GM19438 (cell line): ENCODE data around the gene GGNBP2.

Experiments used
- ATAC-seq: cut with Tn5 transposase; IDR thresholded peaks from one replicate; pipeline ENCODE4 v1.9.1; 2021; ENCODE audit warnings: low read depth; ENCODE audit not compliant: unreplicated experiment

Gene GGNBP2

DNA sequence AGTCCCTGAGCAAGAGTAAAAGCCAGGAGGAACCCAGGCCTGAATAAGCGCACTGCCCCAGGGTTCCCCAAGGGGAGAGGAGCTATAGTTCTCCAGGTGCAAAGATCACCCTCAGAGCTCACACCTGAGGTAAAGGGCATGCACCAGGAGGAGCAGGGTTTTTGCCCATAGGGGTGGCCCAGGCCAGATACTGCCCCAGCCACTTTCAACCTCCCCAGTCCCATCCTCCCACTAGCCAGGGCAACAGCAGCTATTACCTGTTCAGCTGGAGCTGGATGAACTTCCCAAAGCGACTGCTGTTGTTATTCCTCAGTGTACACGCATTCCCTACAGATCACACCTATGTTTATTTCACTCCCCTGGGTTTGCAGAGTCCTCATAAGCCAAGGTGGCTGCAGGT, 29.9 kb upstream of the GGNBP2 start:
- no peak for ATAC-seq

DNA sequence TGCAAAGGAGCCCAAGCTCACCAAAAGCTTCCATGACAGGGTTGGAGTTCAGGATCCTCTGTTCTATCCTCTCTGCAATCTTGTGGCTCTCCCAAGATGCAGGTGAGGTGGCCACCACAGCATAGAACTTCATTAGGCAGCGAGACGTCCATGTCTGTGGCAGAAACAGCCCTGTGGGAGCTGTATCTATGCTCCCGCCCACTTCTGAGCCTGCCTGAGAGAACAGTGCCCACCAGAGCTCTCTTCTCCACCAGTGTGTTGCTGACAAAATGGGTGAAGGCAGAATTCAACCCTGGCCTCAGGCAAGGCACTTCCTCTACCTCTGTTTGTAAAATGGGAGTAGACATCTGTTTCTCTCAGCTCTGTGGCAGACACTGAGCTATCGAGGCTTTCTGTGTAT, 28.9 kb upstream of the GGNBP2 start:
- no peak for ATAC-seq

DNA sequence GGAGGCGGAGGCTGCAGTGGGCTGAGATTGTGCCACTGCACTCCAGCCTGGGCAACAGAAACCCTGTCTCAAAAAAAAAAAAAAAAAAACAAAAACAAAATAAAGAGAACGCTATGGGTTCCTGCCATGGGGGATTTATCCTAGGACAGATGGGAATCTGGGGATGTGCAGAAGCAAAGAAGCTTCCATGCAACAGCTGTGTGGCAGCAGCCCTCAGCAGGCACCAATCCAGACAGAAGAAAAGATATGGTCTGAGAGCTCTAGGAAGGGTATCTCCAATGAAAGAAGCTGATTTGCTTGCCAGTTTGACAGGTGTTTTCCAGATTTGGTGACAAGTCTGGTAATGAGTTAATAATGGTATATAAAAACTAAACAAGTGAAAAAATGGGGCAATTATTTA, 21.6 kb upstream of the GGNBP2 start:
- ATAC-seq, result no peak

DNA sequence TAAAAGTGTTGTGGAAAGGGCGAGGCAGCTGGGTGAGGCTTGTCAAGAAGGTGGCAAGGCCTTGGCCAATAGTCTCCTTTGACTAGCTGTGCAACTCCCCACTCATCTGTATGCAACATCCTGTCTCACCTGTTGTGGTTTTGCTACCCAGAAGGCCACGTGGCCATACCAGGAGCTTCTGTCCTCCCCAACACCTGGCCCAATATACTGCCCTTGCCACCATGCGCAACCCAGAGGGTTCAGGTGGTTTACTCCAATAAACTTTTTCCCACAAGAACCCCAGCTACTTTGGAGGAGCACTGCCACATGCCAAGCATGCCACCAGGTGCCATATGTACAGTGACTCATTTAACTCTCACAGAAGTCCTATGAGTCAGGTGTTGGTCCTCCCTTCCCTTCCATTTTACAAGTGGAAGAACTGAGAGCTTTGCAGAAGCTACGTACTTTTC, 20.3 kb upstream of the GGNBP2 start:
- ATAC-seq, result no peak

DNA sequence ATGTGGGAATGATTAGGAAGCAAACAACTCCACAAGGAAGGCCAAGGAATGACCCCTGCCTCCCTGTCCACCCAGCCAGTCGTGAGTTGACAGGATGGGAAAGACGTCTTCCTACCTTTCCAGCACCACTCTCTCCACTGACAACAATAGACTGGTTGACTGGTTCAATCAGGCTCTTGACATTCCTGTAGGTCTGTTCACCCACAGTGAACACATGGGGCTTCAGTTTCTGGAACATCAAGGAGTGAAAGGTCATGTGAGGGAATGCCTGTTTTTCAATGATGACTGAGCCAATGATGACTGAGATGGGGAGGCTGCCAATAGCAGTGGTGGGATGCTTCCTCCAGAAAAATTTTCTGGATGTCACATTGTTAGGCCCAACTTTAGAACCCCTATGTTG, 19.6 kb upstream of the GGNBP2 start:
- no peak for ATAC-seq

DNA sequence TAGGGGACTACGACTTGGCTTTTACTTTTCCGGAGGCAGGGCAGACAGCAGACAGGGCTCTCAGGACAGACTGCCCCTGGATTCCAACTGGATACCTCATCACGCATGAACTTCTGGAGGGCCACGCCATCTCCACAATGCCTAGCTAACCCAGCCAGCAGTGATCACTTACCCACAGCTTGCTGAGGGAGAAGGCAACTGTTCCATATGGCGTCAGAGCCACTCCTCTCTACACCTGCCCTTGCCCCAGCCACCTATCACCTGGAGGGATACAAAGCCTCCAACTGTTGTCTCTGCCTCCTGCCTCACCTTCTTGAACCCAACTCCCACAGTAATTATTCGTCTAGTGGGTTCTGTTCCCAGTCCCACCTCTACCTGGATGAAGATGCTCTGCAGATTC, 18.8 kb upstream of the GGNBP2 start:
- ATAC-seq, result no peak

DNA sequence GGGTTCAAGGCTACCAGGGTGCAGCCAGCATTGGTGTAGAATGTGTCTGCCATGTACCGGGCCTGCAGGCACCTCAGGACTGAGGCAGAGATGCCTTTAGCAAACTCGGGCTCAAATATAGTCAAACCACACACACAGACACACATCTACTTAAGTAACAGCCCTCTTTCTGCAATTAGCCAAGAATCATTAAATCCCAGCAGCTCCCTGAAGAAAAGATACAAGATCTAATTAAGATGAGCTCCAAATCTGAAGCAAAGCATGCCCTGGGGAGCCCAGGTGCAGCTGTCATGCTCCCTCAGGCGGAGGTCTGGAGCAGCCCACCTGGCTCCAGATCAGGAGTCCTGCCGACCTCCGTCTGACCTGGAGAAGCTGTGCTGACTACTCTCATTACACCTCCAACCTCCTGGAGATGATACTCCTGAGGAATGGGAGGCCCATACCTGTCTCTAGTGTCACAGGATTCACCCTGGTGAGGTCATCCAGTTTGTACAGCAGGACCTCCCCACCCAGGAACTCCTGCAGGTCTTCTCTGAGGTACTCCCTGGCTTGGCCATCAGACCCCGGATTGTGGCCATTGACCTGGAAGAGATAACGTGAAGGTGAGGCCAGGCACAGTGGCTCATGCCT, 17.0 kb upstream of the GGNBP2 start:
- ATAC-seq, result no peak

DNA sequence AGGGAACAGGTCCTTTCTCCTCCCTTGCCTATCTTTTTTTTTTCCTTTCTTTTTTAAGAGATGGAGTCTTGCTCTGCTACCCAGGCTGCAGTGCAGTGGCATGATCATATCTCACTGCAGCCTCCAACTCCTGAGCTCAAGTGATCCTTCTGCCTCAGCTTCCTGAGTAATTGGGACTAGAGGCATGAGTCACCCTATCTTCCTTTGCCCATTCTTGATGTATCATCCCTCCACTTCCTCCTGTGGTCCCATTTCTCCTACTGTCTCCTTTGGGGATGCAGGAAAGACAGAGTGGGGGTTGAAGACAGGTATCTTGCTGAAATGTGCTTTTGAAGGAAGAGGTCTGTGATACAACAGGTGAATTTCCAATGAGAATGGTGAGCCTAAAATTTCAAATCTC, 15.6 kb upstream of the GGNBP2 start:
- ATAC-seq, result no peak

DNA sequence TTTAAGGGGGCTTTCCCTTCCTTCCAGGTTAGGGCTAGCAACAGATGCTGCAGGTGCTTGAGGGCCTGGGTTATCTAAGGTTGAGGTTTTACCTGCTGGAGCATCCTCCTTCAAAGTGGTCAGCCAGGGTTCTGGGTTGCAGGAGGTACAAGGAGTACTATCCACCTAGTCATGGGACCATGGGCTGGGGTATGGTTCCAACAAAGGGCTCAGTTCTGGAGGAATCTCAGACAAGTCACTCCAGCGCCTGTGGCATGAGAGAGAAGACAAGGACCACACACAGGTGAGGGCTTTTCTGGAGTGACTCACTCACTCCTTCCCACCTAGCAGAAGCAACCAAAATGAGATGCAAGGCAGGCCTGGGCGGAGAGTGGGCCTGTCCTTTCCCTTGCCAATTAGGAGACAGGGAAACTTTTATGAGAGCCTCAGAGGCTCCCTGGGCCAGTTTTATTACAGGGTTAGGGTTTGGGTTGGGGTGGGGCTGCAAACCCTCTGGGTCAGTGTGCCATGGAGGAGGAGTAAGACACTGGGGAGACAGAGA, 12.2 kb upstream of the GGNBP2 start:
- no peak for ATAC-seq

DNA sequence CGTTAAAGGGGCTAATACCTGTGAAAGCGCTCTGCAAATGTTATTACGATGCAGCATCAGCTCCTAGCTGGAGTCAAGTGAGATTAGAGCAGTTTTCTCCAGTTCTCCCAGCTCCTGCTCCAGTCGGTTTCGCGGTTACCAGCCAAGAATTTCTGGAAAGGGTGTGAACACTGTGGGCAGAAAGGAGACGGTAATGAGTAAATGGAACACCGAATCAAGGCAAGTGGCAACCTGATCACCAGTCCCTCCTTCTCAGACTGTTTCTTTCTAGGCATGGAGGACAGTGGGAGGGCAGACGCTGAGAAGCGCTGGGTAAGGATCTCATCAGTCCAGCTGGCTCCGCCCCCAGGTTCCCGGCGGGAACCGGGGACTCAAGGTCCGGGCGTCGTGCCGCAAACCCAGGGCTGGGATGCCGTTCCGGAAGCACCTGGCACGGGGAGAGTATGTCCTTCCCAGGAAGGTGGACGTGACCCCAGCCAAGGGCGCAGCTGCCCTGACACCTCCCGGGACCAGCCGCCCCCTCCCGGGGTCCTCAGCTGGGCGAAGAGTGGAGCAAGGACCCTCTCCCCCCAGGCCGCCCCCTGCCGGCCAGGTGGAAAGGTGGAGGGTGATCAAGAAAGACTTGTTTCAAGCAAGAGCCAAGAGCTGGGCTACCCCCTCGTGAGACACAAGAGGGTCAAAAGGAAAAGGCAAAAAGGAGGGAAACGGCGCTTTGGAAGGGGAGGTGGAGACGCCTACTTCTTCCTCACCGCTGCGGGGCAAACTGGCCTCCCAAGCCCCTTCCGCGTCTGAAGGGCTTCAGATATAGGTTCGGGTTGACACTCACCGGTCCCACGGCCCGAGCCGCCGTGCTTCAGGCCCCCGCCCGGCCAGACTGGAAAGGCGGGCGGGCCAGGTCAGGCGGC, 10.5 kb upstream of the GGNBP2 start:
- ATAC-seq, result peak; percentile 30

DNA sequence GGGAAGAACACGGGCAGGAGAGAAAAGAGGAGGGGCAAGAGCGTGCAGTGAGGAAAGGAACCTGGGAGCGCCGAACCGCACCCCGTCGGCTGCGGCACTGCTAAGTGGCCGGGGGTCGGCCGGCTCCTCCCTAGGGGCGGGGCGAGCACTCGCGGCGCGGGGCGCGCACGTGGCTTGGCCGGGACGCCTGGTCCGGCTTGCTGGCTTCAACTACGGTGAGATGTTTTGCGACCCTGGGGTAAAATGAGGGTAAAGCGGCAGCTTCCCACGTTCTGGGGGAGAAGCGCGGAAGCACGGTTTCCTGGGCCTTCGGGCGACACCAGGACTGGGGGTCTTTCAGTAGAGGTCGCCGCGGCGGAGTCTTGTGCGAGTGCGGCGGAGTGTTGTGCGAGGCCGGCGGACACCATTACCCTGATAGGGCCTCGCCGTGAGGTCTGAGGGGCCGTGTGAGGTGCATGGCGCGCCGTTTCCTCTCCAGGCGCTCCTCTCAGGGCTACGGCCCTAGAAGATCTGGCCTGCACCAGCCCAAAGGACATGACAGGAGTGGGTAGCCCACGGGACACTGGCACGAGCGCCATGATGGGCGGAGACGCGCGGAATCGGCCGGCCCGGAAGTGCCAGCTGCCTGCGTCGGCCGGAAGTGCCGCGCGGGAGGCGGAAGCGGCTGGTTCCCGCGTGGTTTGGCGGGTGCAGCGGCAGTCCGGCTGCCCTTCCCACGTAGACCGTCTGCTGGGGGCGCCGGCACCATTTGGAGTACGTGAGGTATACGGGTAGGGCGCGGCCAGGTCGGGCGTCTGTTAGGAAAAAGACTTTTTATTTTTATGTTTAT, 9.7 kb upstream of the GGNBP2 start, which contains the start of the genes MYO19 and PIGW:
MYO19 (minus strand) TSS at position 29 of the 829 bp plus-strand sequence. CDS start 2,330 bp downstream, outside the sequence.
PIGW (plus strand) TSS at position 148 of the 829 bp plus-strand sequence. CDS start 2,115 bp downstream, outside the sequence.
- peak; percentile 67 for ATAC-seq

DNA sequence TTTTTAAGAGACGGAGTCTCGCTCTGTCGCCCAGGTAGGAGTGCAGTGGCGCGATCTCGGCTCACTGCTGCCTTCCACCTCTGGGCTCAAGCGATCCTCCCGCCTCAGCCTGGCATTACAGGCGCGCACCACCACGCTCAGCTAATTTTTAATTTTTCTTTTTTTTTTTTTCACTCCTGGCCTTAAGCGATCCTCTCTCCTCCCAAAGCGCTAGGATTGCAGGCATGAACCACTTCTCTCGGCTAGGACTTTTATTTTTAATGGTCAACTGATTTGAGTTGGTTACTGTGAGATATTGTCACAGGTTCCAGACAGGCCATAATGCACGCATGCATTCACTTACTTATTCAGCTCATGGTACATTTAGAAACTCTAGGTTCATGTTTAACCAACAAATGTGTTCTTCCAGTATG, 9.0 kb upstream of the GGNBP2 start:
- ATAC-seq, result peak; percentile 2

DNA sequence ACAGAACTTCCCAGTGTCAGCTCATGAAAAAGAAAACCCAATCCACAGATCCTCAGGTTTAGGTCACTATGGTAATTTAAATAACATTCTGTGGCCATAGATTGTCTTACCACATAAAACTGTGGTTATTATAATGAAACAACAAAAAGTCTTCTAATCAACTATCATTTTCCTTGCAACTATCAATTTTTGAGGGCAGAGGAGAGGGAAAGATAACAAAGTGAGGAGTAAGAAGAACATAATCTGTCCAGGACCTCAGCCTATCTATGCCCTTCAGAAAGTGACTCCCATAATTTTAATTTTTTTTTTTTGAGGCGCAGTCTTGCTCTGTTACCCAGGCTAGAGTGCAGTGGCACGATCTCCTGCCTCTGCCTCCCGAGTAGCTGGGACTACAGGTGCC, 4.0 kb upstream of the GGNBP2 start:
- ATAC-seq, result no peak

DNA sequence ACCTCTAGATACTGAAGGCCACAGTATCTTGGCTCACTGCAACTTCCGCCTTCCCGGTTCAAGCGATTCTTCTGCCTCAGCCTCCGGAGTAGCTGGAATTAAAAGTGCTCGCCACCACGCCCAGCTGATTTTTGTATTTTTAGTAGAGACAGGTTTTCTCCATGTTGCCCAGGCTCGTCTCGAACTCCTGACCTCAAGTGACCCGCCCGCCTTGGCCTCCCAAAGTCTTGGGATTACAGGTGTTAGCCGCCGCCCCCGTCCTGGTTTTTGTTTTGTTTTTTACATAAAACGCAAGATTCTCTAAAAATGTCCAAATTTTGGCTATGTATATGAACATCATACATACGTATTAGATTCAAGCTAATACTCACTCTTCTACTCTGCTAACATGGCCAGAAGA, 2.0 kb upstream of the GGNBP2 start:
- ATAC-seq, result no peak

DNA sequence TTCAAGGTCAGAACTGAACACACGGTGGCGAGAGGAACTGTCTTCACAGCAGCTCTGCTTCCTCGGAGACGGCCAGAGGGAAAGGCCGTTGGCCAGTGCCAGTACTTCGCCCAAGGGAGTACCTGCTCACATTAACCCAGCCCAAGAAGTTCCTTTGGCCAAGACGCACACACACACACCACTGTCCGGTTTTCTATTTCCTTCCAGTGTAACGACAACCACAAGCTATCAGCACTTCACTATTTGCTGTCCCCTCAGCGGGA, 744 bp upstream of the GGNBP2 start:
- no peak for ATAC-seq

DNA sequence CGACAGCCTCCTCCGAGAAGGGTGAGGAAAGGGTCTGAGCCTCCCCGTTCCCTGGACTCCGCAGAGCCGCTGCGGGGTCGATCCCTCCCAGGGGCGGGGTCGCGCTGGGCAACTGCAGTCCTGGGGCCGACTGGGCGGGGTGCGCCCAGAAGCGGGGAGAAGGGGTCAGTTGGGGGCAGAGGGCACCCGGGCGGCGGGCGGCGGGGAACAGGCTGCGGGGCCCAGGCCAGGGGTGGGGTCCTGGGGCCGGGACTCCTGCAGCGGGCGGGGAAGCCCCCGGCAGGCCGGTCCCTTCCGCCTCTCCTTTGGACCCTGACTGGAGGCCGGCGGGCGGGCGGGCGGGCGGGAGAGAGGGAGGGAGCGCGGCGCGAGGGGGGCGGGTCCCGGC, 352 bp downstream of the GGNBP2 start:
- ATAC-seq, result peak; percentile 13

DNA sequence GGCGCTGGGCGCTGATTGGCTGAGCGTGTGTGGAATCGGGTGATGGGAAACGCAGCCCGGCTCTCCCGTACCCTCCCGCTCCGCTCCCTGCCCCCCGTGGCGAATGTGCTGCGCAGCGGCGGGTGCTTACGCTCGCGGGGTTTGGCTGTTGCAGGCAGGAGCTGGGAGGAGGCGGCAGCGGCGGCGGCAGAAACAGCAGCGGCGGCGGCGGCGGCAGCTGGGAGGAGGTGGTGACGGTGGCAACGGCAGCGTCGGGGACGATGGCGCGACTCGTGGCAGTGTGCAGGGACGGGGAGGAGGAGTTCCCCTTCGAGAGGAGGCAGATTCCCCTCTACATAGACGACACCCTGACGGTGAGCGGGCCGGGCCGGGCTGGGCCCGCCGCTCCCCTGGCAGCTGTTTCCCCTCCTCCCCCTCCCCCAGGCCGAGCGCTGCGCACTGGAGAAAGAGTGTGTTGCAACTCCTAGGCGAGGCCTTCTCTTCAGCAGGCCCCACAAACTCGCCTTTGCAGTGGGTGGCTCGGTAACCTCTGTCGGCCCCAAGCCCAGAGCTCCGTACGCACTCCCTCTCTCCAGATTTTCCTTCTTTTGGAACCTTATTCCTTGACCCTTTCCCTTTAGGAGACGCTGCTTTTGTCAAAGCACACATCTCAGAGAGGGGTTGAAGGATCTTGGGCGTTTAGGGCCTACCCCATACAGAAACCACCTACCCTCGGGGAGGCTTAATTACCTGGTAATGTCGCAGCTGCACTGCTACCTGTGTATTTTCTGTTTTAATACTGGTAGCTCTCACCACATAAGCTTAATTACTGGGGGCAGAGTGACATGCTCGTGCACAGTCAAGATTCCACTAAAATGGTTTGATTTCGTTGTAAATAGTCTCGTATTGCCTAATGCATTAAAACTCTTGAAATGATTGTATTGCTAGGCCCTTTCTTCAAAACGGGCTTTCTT, 1.0 kb downstream of the GGNBP2 start:
- ATAC-seq, result peak; percentile 67

DNA sequence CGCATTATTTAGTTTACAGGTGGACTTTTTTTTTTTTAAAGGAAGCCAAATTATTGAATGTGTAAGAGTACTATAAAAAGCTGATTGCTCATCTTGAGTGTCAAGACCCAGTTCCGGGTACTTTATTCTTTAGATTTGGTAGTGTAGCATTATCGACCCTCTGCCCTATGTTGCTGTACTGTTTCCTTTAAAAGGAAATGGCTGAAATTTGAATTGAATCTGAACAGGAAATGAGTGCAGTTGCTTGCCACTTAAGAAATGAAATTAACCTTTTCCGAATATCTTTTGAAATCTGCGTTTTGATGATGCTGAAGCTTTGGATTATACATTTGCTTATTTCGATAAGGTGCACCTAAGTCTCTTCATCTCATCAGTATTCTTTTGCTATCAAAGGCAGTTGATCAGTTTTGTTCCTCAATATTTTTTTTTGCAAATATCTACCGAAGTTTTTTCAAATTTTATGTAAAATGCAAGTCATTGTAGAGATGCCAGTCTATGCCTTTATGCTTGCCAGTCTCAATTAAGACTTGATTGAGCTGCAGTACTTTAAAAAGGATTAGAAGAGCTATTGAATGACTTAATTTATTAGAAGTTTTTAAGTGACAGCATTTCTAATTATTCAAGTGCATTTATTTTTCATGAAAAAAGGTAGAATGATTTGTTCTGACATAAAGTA, 1.8 kb downstream of the GGNBP2 start:
- ATAC-seq, result no peak

DNA sequence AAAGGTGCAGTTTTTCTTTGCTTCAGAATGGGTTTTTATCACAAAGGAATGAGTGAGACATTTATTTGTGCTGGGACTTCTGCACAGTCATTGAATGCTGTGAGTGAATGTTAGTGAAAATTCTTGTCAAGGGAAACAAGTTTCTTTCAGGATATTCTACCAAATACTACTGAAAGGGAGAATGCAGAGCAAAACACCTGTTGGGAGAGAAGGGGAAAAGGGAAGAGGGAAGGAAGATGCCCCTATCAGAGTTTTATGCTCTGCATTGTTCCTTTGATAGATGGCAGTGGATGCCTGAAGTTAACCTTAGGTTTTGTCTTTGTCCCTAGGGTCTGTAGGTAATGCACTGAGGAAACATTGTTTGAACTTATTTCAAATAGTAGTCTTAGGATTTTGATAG, 3.1 kb downstream of the GGNBP2 start:
- no peak for ATAC-seq
